B cell (primary cell): ENCODE data around the gene NLGN1. TPM values are rescaled to one million over a fixed set of nuclear protein-coding genes. Genes with fewer than 3 reads are reported as not detected.

Experiments used
- ATAC-seq: fragments of 200-7000 bp; cut with Tn5 transposase; one replicate; pipeline ENCODE4 v1.10.0; 2021; ENCODE audit warnings: low read depth, mild to moderate bottlenecking, moderate number of reproducible peaks, moderate library complexity
- CTCF ChIA-PET: fragments of 350-600 bp; sonication (Branson Sonifier 250); formaldehyde crosslinking; loops from one replicate; lab custom pipeline; 2021; ENCODE audit warnings: antibody characterized with exemption, inconsistent platforms; lab: Charles Lee
- POLR2A ChIA-PET: fragments of 350-600 bp; sonication (Branson Sonifier 250); formaldehyde crosslinking; loops from one replicate; lab custom pipeline; 2021; ENCODE audit warnings: antibody characterized with exemption; lab: Charles Lee
- DNase-seq: peaks from one replicate; pipeline ENCODE4 v3.0.0; 2013
- H2AFZ ChIP-seq: 2 replicates; pipeline ENCODE4 v1.6.1; 2012; ENCODE audit warnings: mild to moderate bottlenecking, low read depth, low read length; ENCODE audit not compliant: insufficient read depth, poor library complexity, severe bottlenecking
- H3K27ac ChIP-seq, 2 donors: 1 replicate in 1 of 2; 2 replicates in 1 of 2; pipeline ENCODE4 v1.5.1; 2012 to 2013; ENCODE audit warnings: low read length in 2 of 2, mild to moderate bottlenecking in 2 of 2, moderate library complexity in 1 of 2
- H3K27me3 ChIP-seq, 4 experiments: fragments of 200-600 bp in 1 of 4; sonication (generic) in 1 of 4; replicated peaks in 1 of 4; 1 replicate in 2 of 4; 2 replicates in 2 of 4; pipeline versions ENCODE4 v1.6.1 to v1.7.0; 2013 to 2016; ENCODE audit warnings: low read length in 3 of 4, mild to moderate bottlenecking in 2 of 4, mixed read lengths in 1 of 4, moderate library complexity in 1 of 4; ENCODE audit not compliant: insufficient read depth in 4 of 4, control insufficient read depth in 3 of 4; ENCODE audit errors: control extremely low read depth in 1 of 4
- H3K36me3 ChIP-seq, 2 experiments: replicated peaks in 1 of 2; 1 replicate in 1 of 2; 2 replicates in 1 of 2; pipeline versions ENCODE4 v1.6.1 to v1.7.1; 2013; ENCODE audit warnings: low read length in 1 of 2; ENCODE audit not compliant: insufficient read depth in 2 of 2, control insufficient read depth in 1 of 2; ENCODE audit errors: control extremely low read depth in 1 of 2, extremely low read depth in 1 of 2
- H3K4me1 ChIP-seq, 2 donors: fragments of 200-600 bp in 1 of 2; sonication (generic) in 1 of 2; 1 replicate in 1 of 2; 2 replicates in 1 of 2; pipeline versions ENCODE4 v1.5.1 to v1.6.1; 2013 to 2017; ENCODE audit warnings: low read length in 2 of 2; ENCODE audit not compliant: control insufficient read depth in 2 of 2, insufficient read depth in 2 of 2
- H3K4me2 ChIP-seq: replicated peaks from 2 replicates; pipeline ENCODE3; 2012; ENCODE audit warnings: mild to moderate bottlenecking, low read depth, low read length; ENCODE audit not compliant: poor library complexity, severe bottlenecking
- H3K4me3 ChIP-seq, 5 experiments: fragments of 200-600 bp in 1 of 5; sonication (generic) in 1 of 5; 1 replicate in 3 of 5; 2 replicates in 2 of 5; pipeline versions ENCODE4 v1.5.1 to v1.7.0; 2011 to 2016; ENCODE audit warnings: low read length in 4 of 5, mild to moderate bottlenecking in 4 of 5, low read depth in 2 of 5, control low read depth in 1 of 5, moderate library complexity in 1 of 5; ENCODE audit not compliant: insufficient read depth in 1 of 5; ENCODE audit errors: control extremely low read depth in 1 of 5, extremely low read depth in 1 of 5
- H3K79me2 ChIP-seq: fragments of 200-600 bp; sonication (generic); one replicate; pipeline ENCODE4 v1.6.0; 2016; ENCODE audit warnings: low read length; ENCODE audit not compliant: control insufficient read depth, insufficient read depth
- H3K9ac ChIP-seq: fragments of 200-600 bp; sonication (generic); 2 replicates; pipeline ENCODE4 v1.6.1; 2017; ENCODE audit warnings: mild to moderate bottlenecking, low read length, moderate library complexity
- H3K9me3 ChIP-seq, 3 donors: one replicate each; pipeline versions ENCODE4 v1.6.1 to v1.7.1; 2013; ENCODE audit warnings: low read length in 2 of 3; ENCODE audit not compliant: control insufficient read depth in 2 of 3, insufficient read depth in 1 of 3; ENCODE audit errors: control extremely low read depth in 1 of 3
- H4K20me1 ChIP-seq: 2 replicates; pipeline ENCODE4 v1.6.0; 2012; ENCODE audit warnings: mild to moderate bottlenecking, low read length; ENCODE audit not compliant: insufficient read depth, control insufficient read depth, poor library complexity, severe bottlenecking
- H3K27ac Mint-ChIP-seq: one replicate; pipeline ENCODE4 v1.8.0; 2021; ENCODE audit warnings: mixed read lengths
- H3K27me3 Mint-ChIP-seq: one replicate; pipeline ENCODE4 v1.8.0; 2021; ENCODE audit warnings: mixed read lengths
- H3K4me1 Mint-ChIP-seq: one replicate; pipeline ENCODE4 v1.8.0; 2021; ENCODE audit warnings: mixed read lengths
- H3K4me3 Mint-ChIP-seq: one replicate; pipeline ENCODE4 v1.8.0; 2021; ENCODE audit warnings: mixed read lengths
- H3K9me3 Mint-ChIP-seq: one replicate; pipeline ENCODE4 v1.8.0; 2022; ENCODE audit warnings: mixed read lengths; ENCODE audit not compliant: insufficient read depth
- CTCF ChIP-seq: fragments of 200-600 bp; IDR thresholded peaks from one replicate; pipeline ENCODE4 v1.8.0; 2022; ENCODE audit warnings: antibody characterized with exemption, mild to moderate bottlenecking
- EZH2 ChIP-seq: IDR thresholded peaks from 2 replicates; pipeline ENCODE4 v1.6.1; 2012; ENCODE audit warnings: borderline replicate concordance, low read depth, mild to moderate bottlenecking, moderate library complexity, low read length; ENCODE audit not compliant: insufficient read depth, poor library complexity, severe bottlenecking
- WGBS: methylation state at CpG from one replicate; pipeline ENCODE4 v1.1.5; 2013; ENCODE audit warnings: missing lambda C conversion rate; ENCODE audit not compliant: insufficient coverage; 5-methylcytosine and 5-hydroxymethylcytosine counted together
- intact Hi-C: fragments of 100-400 bp; cut with micrococcal nuclease; formaldehyde crosslinking; loops from one replicate; pipeline ENCODE4 v1.10.0; 2022
- polyA plus RNA-seq: library from polyadenylated mRNA; depleted of rRNA; stranded (reverse); fragments of >200 nt; gene quantifications from 2 replicates; pipeline ENCODE4 v1.2.3, GENCODE V29; 2012
- total RNA-seq, 2 donors: library from RNA; stranded (reverse); fragments of 120-200 nt in 1 of 2; gene quantifications; 1 replicate in 1 of 2; 2 replicates in 1 of 2; pipeline versions ENCODE4 v1.2.3 to v1.2.4, GENCODE V29; 2013 to 2022

The NLGN1 gene
- total and polyA plus RNA-seq, 2 donors (not counting 1 experiment from before 2014, with no cell fraction given): not detected

DNA sequence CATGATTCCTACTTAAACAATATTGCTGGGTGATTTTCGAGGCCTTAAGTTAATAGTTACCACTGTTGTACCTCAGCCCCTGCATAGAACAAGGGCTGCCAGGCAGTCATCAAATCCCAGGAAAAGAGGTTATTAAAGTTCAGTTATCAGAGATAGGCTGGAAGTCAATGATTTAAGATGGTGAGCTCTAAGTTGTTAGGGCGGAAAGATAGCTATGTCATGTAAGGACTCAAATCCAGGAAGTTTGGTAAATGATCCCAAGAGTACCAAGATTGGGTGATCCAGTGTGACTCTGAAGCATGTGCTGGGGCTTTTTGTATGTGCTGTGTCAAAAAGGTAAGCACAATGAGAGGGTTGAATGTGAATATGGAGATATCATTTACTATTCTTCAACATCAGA is 287.9 kb downstream of the NLGN1 start:
- ChIA-PET POLR2A (no interaction called here), CTCF (no interaction called here)
- Histone ChIP-seq H2AFZ (no peak overlapping the region), H4K20me1 (no peaks in the 10 kb centered on the region), H3K36me3 (no peaks in the 10 kb centered on the region), H3K27me3 (no peaks in the 10 kb centered on the region), H3K27ac (no peak overlapping the region), H3K4me1 (no peaks in the 10 kb centered on the region), H3K9ac (no peak overlapping the region), H3K4me2 (no peak overlapping the region), H3K4me3 (no peak overlapping the region), H3K79me2 (no peaks in the 10 kb centered on the region), H3K9me3 (no peaks in the 10 kb centered on the region)
- Mint-ChIP-seq H3K4me1 (no peaks in the 10 kb centered on the region), H3K27me3 (no peaks in the 10 kb centered on the region), H3K4me3 (no peak overlapping the region), H3K9me3 (no peaks in the 10 kb centered on the region), H3K27ac (no peak overlapping the region)
- ATAC-seq (no peak), DNase-seq (no peak)
- TF ChIP-seq CTCF (no peak), EZH2 (no peak)
- intact Hi-C loops: no loop called here
- 93% methylated on average over 1 of the region's 2 CpGs for WGBS

- ChIA-PET POLR2A (no interaction called here), CTCF (no interaction called here)
- Histone ChIP-seq H3K36me3 (no peaks in the 10 kb centered on the region), H3K27ac (no peak overlapping the region), H3K9ac (no peak overlapping the region), H3K27me3 (no peaks in the 10 kb centered on the region), H3K4me2 (no peak overlapping the region), H3K79me2 (no peaks in the 10 kb centered on the region), H3K4me3 (no peak overlapping the region), H2AFZ (no peak overlapping the region), H3K9me3 (no peaks in the 10 kb centered on the region), H4K20me1 (no peaks in the 10 kb centered on the region), H3K4me1 (no peaks in the 10 kb centered on the region)
- DNase-seq (no peak), ATAC-seq (no peak)
- Mint-ChIP-seq H3K9me3 (no peaks in the 10 kb centered on the region), H3K4me3 (no peak overlapping the region), H3K27me3 (no peaks in the 10 kb centered on the region), H3K4me1 (no peaks in the 10 kb centered on the region), H3K27ac (no peak overlapping the region)
- intact Hi-C loops: no loop called here
- WGBS: 100% methylated on average over 1 of the region's 4 CpGs
- TF ChIP-seq CTCF (no peak), EZH2 (no peak)
Observed at GRCh38 chr3:173688216-173688842, 290.8 kb downstream of the NLGN1 start.
